Gastrocnemius medialis (tissue), 4 donors: ENCODE results near the gene JAKMIP1.

Experiments used
- POLR2A ChIP-seq, 2 donors: fragments of 450-650 bp; IDR thresholded peaks; one replicate each; pipeline ENCODE4 v1.6.1; 2017; ENCODE audit warnings: antibody characterized with exemption in 2 of 2, mild to moderate bottlenecking in 2 of 2, moderate library complexity in 2 of 2
- TF ChIP-seq, protein P1 (sequence below), 5 experiments: fragments of 450-650 bp in 3 of 5; fragments of 200-600 bp in 2 of 5; sonication (generic) in 2 of 5; IDR thresholded peaks in 4 of 5; conservative IDR thresholded peaks in 1 of 5; 1 replicate in 4 of 5; 2 replicates in 1 of 5; pipeline ENCODE4 v1.5.1; 2016 to 2019; ENCODE audit warnings: antibody characterized with exemption in 5 of 5, mild to moderate bottlenecking in 3 of 5, moderate library complexity in 3 of 5

DNA sequence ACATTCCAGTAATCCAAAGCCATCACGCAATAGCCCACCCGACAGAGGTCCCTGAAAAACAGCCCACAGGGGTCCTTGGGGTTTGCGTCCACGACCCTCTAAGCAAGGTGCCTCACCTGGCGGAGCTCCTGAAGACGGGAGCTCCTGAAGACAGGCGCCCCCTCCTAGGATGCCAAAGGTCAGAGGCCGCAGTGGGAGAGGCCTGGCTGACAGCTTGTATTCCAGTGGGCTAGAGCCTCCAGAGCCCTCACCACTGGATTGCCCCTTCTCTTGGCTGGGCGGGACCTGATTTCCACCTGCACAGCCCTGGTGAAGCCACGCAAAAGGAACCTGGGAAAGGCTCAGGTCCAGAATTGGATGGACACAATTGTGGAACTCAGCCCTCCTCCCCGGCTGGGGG lies 39.6 kb upstream of the JAKMIP1 start:
- TF ChIP-seq POLR2A (IDR thresholded peaks at IDR 0.05): no peak
- TF ChIP-seq, protein P1, sequence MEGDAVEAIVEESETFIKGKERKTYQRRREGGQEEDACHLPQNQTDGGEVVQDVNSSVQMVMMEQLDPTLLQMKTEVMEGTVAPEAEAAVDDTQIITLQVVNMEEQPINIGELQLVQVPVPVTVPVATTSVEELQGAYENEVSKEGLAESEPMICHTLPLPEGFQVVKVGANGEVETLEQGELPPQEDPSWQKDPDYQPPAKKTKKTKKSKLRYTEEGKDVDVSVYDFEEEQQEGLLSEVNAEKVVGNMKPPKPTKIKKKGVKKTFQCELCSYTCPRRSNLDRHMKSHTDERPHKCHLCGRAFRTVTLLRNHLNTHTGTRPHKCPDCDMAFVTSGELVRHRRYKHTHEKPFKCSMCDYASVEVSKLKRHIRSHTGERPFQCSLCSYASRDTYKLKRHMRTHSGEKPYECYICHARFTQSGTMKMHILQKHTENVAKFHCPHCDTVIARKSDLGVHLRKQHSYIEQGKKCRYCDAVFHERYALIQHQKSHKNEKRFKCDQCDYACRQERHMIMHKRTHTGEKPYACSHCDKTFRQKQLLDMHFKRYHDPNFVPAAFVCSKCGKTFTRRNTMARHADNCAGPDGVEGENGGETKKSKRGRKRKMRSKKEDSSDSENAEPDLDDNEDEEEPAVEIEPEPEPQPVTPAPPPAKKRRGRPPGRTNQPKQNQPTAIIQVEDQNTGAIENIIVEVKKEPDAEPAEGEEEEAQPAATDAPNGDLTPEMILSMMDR (IDR thresholded peaks at IDR 0.05 in 4 of 5, conservative IDR thresholded peaks at IDR 0.05 in 1 of 5): no peak
